HepG2 (cell line): ENCODE data around the gene OGFOD3.

ENCODE experiments used
- AGO1 ChIP-seq: fragments of 200-400 bp; formaldehyde crosslinking; IDR thresholded peaks from 2 replicates; pipeline ENCODE4 v1.6.1; 2017; ENCODE audit warnings: mild to moderate bottlenecking, low read depth, low read length, moderate library complexity; ENCODE audit not compliant: poor library complexity, severe bottlenecking
- CTCF ChIP-seq: sonication (generic); formaldehyde crosslinking; IDR thresholded peaks from 2 replicates; pipeline ENCODE4 v1.5.0; 2020; ENCODE audit warnings: mild to moderate bottlenecking, missing genetic modification reagents, moderate library complexity
- ESRRA ChIP-seq: sonication (generic); formaldehyde crosslinking; IDR thresholded peaks from 2 replicates; pipeline ENCODE4 v1.5.1; 2020; ENCODE audit warnings: mild to moderate bottlenecking, low read depth, missing genetic modification reagents
- JUNB ChIP-seq: sonication (generic); formaldehyde crosslinking; IDR thresholded peaks from 2 replicates; pipeline ENCODE4 v1.8.0; 2022; ENCODE audit warnings: missing genetic modification reagents, mild to moderate bottlenecking, borderline replicate concordance
- JUND ChIP-seq: sonication (generic); formaldehyde crosslinking; IDR thresholded peaks from 2 replicates; pipeline ENCODE4 v1.8.0; 2022; ENCODE audit warnings: mild to moderate bottlenecking, missing genetic modification reagents
- NCOR1 ChIP-seq: fragments of 200-600 bp; sonication (generic); IDR thresholded peaks from 2 replicates; pipeline ENCODE4 v1.7.0; 2017; ENCODE audit warnings: antibody characterized with exemption, low read length, borderline replicate concordance
- RXRA ChIP-seq: sonication (generic); formaldehyde crosslinking; IDR thresholded peaks from 2 replicates; pipeline ENCODE4 v1.5.1; 2020; ENCODE audit warnings: missing genetic modification reagents
- SMAD1 ChIP-seq: sonication (generic); formaldehyde crosslinking; IDR thresholded peaks from 2 replicates; pipeline ENCODE4 v1.4.0; 2020; ENCODE audit warnings: missing genetic modification reagents, low read depth, mild to moderate bottlenecking, borderline replicate concordance
- STAT5B ChIP-seq: sonication (generic); formaldehyde crosslinking; IDR thresholded peaks from 2 replicates; pipeline ENCODE4 v1.4.0; 2020; ENCODE audit warnings: missing genetic modification reagents
- TEF ChIP-seq: sonication (generic); formaldehyde crosslinking; IDR thresholded peaks from 2 replicates; pipeline ENCODE4 v1.5.0; 2020; ENCODE audit warnings: missing genetic modification reagents
- ZNF619 ChIP-seq: sonication (generic); formaldehyde crosslinking; IDR thresholded peaks from 2 replicates; pipeline ENCODE4 v1.4.0; 2020; ENCODE audit warnings: mild to moderate bottlenecking, missing genetic modification reagents
- ZNF644 ChIP-seq: IDR thresholded peaks from 2 replicates; pipeline ENCODE4 v1.6.1; 2016; ENCODE audit warnings: low read depth
- ZNF660 ChIP-seq: sonication (generic); formaldehyde crosslinking; IDR thresholded peaks from 2 replicates; pipeline ENCODE4 v1.5.1; 2020; ENCODE audit warnings: mild to moderate bottlenecking, low read depth, missing genetic modification reagents, borderline replicate concordance

DNA sequence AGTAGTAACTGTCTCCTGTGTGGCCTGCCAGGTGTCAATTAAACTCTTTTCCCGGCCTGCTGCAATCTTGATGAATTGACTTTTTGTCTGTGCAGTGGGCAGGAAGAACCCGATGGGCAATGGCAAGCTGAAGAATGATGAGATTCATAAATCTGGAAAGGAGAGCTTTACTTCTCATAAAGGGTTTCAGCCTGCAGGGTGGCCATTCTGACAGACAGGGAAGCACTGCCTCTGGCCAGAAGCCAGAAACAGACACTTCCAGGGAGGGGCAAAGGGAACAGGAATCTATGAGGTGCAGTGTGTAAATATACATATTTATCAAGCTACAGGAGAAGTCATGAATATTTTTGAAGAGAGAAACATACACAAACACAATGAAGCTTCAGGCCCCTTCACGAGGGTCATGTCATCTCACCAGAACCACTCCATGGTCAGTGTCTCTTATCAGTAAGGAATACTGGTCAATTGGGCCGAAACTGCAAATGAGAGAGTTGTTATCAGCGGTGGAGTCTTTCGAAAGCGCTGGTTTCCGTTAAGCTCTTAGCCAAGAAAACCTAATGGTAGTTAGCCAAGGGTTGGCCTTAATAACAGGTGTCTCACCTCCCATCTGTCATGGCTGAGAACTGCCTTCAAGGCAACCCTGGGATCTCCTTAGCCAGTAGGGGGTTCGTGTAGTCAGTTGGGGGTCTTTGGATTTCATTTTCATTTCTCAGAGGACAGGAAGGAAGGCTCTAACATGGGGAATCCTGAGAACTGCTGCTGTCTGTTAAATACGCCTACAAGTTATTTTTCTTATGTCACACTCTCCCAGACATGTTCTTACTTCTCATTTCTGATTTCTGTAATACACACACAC is 38.9 kb upstream of the OGFOD3 start:
- TF ChIP-seq STAT5B (CRISPR knock-in tag) (no peak), ESRRA (no peak), ZNF660 (CRISPR knock-in tag) (no peak), CTCF (no peak), JUNB (CRISPR knock-in tag) (no peak), TEF (CRISPR knock-in tag) (no peak), ZNF619 (CRISPR knock-in tag) (no peak), RXRA (no peak), NCOR1 (no peak), SMAD1 (CRISPR knock-in tag) (no peak), ZNF644 (no peak), JUND (CRISPR knock-in tag) (no peak), AGO1 (no peak)
